Loucy (cell line): ENCODE data around the gene EPB41.

Experiments
- EZH2phosphoT487 ChIP-seq: fragments of 200-600 bp; IDR thresholded peaks from 2 replicates; pipeline ENCODE4 v1.6.1; 2018; ENCODE audit warnings: antibody characterized with exemption, mild to moderate bottlenecking, moderate library complexity, borderline replicate concordance
- TF ChIP-seq, protein P1 (sequence below): fragments of 200-600 bp; sonication (generic); conservative IDR thresholded peaks from 2 replicates; pipeline ENCODE4 v1.5.1; 2014; ENCODE audit warnings: mild to moderate bottlenecking, antibody characterized with exemption, low read length

- TF ChIP-seq, protein P1, sequence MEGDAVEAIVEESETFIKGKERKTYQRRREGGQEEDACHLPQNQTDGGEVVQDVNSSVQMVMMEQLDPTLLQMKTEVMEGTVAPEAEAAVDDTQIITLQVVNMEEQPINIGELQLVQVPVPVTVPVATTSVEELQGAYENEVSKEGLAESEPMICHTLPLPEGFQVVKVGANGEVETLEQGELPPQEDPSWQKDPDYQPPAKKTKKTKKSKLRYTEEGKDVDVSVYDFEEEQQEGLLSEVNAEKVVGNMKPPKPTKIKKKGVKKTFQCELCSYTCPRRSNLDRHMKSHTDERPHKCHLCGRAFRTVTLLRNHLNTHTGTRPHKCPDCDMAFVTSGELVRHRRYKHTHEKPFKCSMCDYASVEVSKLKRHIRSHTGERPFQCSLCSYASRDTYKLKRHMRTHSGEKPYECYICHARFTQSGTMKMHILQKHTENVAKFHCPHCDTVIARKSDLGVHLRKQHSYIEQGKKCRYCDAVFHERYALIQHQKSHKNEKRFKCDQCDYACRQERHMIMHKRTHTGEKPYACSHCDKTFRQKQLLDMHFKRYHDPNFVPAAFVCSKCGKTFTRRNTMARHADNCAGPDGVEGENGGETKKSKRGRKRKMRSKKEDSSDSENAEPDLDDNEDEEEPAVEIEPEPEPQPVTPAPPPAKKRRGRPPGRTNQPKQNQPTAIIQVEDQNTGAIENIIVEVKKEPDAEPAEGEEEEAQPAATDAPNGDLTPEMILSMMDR, result no peak
- no peak for TF ChIP-seq EZH2phosphoT487
Measured at GRCh38 chr1:28900562-28900961, 13.8 kb upstream of the EPB41 start.
